GM21423 (cell line): Measurements from ENCODE around the gene PER2.
"Not testable (repeated sequence)": the region's sequence is repeated elsewhere in the genome, so short reads cannot be mapped to it uniquely, and the experiment has no call there.

Experiments used
- ATAC-seq: cut with Tn5 transposase; IDR thresholded peaks from one replicate; pipeline ENCODE4 v1.9.1; 2021; ENCODE audit warnings: mild to moderate bottlenecking, moderate library complexity; ENCODE audit not compliant: unreplicated experiment

PER2 gene

GRCh38 chr2:238310721-238311120 is 22.3 kb upstream of the PER2 start:
- ATAC-seq = not testable (repeated sequence)

DNA sequence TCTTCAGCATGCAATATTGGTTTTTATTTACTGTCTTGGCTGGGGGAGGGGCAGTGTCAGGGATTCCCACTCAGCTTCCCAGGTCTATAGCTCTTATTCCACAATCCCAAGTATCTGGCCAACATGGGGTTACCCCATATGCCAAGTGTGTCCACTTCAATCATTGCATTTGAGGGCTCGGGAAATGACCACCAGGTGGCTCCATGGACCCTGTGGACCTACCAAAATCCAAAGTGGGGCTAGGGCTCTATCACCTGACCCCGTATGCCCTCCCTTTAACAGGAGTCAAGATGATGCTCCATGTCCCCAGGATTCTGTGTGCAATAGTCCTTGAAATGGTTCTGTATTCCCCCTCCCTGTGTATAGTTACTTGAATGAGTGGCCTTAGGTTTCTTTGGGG is 19.8 kb upstream of the PER2 start:
- no peak for ATAC-seq

DNA sequence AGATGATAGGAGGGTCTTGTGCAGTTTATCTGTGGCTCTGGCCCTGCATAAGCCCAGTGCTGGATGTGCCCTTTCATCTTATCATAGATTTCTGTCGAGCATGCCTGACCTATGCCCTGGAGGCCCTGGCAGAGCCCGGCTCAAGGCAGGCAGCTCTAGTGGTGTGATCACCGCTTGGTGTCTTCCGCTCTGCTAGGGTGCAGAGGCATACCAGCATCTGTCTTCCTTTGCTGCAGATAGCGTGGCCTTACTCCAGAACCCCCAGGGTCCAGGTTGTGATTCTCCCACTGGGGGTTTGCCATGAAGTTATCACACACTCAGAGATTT is 18.2 kb upstream of the PER2 start:
- ATAC-seq = no peak

DNA sequence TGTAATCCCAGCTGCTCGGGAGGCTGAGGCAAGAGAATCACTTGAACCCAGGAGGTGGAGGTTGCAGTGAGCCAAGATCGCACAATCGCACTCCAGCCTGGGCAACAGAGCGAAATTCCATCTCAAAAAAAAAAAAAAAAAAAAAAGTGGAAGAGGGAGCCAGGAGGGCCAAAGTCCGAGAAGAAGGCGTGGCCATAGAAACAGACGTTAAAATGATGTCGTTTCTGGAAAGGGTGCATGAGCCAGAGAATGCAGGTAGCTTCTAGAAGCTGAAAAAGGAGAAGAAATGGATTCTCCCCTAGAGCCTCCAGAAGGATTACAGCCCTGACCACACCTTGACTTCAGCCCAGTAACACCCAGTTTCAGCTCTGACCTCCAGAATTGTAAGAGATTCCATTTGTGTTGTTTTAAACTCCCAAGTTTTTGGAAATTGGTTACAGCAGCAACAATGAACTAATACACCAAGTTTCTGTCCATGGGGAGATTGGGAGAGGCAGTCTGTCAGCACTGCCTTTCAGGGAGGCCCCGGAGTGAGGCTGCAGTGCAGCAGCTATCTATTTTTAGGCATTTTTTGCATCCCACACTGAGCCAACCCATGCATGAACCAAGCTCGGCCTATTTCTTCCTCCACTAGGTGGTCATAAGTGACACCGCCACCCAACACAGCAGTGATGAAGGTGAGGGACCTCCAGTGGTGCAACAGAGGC is 17.7 kb upstream of the PER2 start:
- ATAC-seq = no peak

DNA sequence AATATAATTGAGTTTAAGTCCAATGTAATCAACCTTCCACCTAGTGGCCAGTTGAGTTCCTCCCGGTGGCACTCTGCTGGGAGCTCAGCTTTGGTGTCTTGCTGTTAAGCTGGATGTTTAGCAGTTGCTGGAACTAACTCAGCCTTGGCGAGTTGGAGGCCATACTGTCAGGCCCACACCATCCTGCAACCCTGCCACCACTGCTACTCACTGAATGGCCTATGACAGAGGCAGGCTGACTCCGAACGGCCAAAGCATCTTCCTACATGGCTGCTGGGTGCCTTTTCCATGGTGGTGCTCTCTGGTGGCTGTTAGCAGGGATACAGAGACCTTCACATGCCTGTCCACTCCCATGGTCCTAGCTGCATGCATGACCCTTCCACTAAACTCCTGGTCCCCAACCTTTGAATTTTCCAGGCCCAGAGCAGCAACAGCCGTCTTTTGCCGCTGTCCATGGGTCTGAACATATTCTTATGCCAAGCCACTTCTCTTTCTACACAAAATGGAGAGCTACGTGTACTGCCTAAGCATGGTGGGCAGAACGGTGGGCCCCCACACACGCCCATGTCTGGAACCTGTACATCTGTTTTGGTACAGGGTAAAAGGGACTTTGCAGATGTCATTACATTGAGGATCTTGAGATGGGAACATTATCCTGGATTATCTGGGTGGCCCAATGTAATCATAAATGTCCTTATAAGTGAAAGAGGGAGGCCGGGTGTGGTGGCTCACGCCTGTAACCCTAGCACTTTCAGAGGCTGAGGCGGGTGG is 16.9 kb upstream of the PER2 start:
- ATAC-seq = no peak

DNA sequence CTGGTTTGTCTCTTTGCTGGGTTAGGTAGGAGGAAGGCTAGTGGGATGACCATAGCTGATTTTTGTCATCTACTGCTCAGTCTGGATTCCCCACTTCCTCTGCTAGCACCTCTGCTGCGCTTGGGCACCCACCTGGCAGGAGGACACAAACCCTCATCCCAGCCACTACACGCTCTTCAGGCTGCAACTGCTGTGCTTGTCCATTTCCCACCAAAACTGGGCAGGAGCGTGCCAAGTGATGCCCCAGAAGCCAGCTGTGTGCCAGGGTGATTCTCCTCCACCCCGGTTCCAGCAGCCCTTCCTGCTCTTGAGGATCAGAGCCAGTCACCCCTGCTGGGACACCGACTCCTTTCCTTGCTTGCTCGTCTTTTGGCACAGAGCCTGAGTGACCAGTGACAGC is 15.7 kb upstream of the PER2 start:
- no peak for ATAC-seq

- ATAC-seq = no peak
These were observed 14.3 kb upstream of the PER2 start for GRCh38 chr2:238302751-238303150.

- no peak for ATAC-seq
These were observed 13.7 kb upstream of the PER2 start for GRCh38 chr2:238302087-238302486.

DNA sequence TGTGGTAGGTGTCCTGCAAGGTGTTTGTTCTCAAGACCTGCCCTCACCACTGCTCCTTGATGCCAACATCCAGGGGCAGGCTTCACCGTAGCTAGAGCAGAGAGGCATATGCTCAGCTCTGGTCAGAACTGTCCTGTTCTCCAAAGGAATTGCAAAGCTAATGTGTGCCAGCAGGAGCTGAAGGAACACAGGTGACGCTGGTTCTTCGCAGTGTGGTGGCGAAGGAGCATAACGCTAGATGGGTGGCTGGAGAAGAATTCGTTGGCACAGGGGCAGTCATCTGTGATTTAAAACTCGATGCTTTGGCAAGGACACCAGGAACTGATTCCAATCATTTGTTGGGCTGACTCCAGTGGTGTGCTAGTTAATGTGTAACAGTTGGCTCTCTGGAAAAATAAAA is 11.4 kb upstream of the PER2 start:
- no peak for ATAC-seq

GRCh38 chr2:238296638-238297457 is 8.4 kb upstream of the PER2 start:
- ATAC-seq = no peak

DNA sequence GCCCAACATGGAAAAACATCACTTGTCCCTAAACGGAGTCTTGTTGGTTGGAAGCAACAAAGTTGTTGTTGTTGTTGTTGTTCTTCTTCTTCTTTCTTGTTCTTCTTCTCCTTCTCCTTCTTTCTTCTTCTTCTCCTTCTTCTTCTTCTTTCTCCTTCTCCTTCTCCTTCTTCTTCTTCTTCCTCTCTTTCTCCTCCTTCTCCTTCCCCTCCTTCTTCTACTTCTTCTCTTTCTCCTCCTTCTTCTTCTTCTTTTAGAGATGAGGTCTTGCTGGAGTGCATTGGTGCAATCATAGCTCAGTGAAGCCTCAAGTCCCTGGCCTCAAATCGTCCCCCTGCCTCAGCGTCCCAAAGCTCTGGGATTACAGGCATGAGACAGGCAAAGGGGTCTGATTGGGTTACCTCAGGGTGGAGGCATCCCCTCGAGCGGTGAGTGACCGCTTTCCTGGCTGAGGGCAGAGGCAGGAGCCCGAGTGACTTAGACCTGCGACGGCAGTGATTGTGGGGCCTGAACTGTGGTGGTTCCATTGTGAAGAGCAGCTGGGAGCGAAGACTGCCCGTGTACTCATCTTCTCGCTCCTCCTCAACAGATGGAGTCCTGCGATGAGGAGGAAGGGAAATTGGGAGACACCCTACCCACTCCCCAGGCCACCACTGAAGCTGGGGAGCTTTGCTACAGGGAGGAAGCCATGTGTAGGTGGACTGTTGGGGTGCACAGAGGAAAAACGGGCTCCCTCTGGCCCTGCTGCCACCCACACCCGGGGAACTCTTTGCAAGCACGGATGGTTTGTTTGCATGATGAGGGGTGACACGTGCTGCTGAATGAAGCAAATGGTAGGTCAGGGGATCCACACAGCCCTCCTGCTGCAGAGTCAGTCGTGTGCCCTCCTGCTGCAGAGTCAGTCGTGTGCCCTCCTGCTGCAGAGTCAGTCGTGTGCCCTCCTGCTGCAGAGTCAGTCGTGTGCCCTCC is 7.0 kb upstream of the PER2 start:
- no peak for ATAC-seq

DNA sequence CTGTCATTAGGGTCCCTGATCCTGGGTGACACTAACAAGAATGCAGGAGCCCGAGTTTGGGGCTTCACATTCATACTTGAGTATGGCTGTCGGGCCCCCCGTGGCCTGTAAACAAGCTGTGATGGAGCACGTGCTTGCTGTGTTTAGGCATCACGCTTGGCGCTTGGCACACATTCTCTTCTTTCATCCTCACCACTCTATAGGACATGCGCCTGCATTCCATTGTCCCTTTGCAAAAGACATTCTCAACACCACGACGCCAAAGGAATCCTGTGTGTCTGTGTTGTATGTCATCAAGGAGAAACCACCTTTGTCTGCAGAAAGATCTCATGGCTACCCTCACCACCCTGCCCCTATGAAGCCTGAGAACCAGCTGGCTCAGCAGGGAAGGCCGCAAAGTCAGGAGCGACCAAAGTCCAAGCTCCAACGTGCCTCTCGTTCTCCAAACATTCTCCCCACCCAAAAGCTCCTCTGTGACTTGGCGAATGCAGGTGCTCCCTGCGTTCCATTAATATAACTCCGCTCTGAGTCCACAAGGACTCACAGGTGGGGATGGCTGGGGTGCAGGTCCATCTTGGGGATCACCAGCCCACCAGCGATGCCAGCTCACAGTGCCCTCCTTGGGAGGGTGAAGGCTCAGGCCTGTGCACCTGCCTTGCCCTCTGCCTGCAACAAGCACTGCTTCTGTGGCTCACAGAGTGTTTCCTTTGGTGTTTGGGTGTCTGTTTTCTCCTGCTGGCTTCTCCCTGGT is 6.2 kb upstream of the PER2 start:
- no peak for ATAC-seq

DNA sequence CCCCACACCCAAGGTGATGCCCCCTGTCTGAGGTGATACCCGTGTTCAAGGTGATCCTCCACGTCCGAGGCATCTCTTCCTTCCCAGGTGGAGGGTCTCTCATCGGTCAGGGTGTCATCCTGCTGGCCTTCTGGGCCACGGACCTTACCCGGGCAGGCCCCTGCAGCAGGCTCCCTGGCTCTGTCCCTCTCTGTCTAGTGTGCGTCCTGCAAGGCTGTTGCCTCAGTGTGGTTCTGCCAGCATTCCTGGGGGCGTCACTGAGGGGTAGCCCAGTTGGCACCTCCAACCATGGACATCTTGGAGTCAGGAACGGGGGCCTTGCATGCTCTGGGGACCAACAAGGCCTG is 5.6 kb upstream of the PER2 start:
- no peak for ATAC-seq

DNA sequence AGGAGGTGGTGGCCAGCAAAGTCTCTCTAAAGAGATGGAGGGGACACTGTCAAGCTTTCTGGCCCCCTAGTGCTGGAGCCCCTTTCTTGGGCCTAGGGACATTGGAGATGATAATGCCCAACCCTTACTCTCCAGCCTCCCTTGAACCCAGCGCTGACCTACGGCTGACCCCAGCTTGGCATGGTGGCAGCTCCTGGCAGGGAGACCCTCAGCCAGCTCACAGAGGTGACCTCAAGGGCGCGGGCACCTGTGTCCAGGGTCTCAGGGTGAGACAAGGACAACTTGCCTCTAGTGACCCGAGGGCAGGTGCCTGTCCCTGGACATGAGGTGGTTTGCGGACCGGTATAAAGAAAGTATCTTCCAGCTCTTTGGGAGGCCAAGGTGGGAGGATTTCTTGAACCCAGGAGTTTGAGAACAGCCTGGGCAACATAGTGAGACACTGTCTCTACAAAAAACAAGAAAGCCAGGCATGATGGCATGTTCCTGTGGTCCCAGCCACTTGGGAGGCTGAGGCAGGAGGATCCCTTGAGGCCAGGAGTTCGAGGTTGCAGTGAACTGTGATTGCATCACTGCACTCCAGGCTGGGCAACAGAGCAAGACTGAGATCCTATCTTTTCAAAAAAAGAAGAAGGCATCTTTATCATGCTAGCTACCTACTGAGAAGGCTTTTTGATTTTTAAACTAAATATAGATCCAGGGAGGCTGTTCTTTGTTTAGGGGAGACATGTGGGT is 3.3 kb upstream of the PER2 start:
- no peak for ATAC-seq

GRCh38 chr2:238290715-238291549 is 2.5 kb upstream of the PER2 start:
- ATAC-seq = no peak

- no peak for ATAC-seq
These were observed 1.7 kb upstream of the PER2 start for GRCh38 chr2:238290091-238290509.

DNA sequence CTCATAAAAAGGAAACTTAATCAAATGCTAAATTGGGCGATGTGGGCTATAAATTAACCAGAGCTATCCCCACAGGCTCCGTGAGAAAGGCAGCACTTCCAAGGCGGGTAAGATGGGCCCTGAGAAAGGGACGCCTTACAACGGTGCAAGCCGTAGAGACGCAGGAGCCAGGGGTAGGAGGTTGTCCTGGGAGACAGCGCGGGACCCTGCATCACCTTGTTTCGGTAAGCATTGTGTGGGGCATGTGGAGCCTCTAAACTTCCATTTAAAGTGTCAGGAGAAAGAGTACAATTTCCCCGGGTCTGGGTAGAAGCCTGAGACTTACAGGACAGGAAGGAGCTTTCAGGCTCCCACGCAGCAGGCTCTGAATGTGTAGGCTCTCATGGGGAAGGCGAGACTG is 1.2 kb upstream of the PER2 start:
- ATAC-seq = no peak
